Mesendoderm (in vitro differentiated cells): ENCODE results near the gene SLC4A5.
A peak's percentile ranks its signal among the peaks of the same experiment; 100 is the strongest.

Experiments
- DNase-seq: peaks from one replicate; pipeline ENCODE4 v3.0.0; 2013
- H2AK5ac ChIP-seq: 2 replicates; pipeline ENCODE4 v1.6.1; 2013; ENCODE audit warnings: low read length, inconsistent platforms
- H2BK120ac ChIP-seq: 2 replicates; pipeline ENCODE4 v1.6.1; 2013; ENCODE audit warnings: low read depth, mild to moderate bottlenecking, low read length, moderate library complexity, mixed read lengths
- H2BK15ac ChIP-seq: replicated peaks from 2 replicates; pipeline ENCODE4 v1.6.1; 2013; ENCODE audit warnings: low read depth, mild to moderate bottlenecking, moderate library complexity
- H2BK5ac ChIP-seq: 2 replicates; pipeline ENCODE4 v1.6.1; 2013; ENCODE audit warnings: low read length, inconsistent platforms
- H3K18ac ChIP-seq: 2 replicates; pipeline ENCODE4 v1.6.1; 2013; ENCODE audit warnings: mild to moderate bottlenecking, low read length, mixed read lengths
- H3K23ac ChIP-seq: one replicate; pipeline ENCODE4 v1.6.1; 2013; ENCODE audit warnings: low read length
- H3K27ac ChIP-seq: 2 replicates; pipeline ENCODE4 v1.5.1; 2013; ENCODE audit warnings: low read depth, mild to moderate bottlenecking, inconsistent platforms, low read length, moderate library complexity
- H3K27me3 ChIP-seq: 2 replicates; pipeline ENCODE4 v1.6.1; 2013; ENCODE audit warnings: low read length, control low read depth, mild to moderate bottlenecking, inconsistent platforms; ENCODE audit not compliant: insufficient read depth, poor library complexity
- H3K36me3 ChIP-seq: 2 replicates; pipeline ENCODE4 v1.6.1; 2013; ENCODE audit warnings: low read length, inconsistent platforms; ENCODE audit not compliant: control insufficient read depth, insufficient read depth
- H3K4ac ChIP-seq: one replicate; pipeline ENCODE4 v1.6.1; 2013; ENCODE audit warnings: low read depth, mild to moderate bottlenecking, low read length, moderate library complexity
- H3K4me1 ChIP-seq: 2 replicates; pipeline ENCODE4 v1.6.1; 2013; ENCODE audit warnings: low read depth, low read length, inconsistent platforms; ENCODE audit not compliant: control insufficient read depth
- H3K4me2 ChIP-seq: 2 replicates; pipeline ENCODE4 v1.6.1; 2013; ENCODE audit warnings: low read length
- H3K4me3 ChIP-seq: 2 replicates; pipeline ENCODE4 v1.5.1; 2013; ENCODE audit warnings: mild to moderate bottlenecking, low read length
- H3K56ac ChIP-seq: one replicate; pipeline ENCODE4 v1.6.1; 2013; ENCODE audit warnings: low read length
- H3K79me1 ChIP-seq: 2 replicates; pipeline ENCODE4 v1.6.1; 2013; ENCODE audit warnings: low read length, inconsistent platforms
- H3K79me2 ChIP-seq: 2 replicates; pipeline ENCODE4 v1.6.1; 2013; ENCODE audit warnings: mild to moderate bottlenecking, low read length; ENCODE audit not compliant: control insufficient read depth, insufficient read depth
- H3K9ac ChIP-seq: 2 replicates; pipeline ENCODE4 v1.6.1; 2013; ENCODE audit warnings: low read length, inconsistent platforms
- H4K5ac ChIP-seq: one replicate; pipeline ENCODE4 v1.6.1; 2013; ENCODE audit warnings: low read length
- H4K8ac ChIP-seq: one replicate; pipeline ENCODE4 v1.6.1; 2013; ENCODE audit warnings: low read depth, mild to moderate bottlenecking, control low read depth, low read length, moderate library complexity
- WGBS: extraction: QIAGEN DNeasy Blood & Tissue Kit; methylation state at CpG from one replicate; pipeline ENCODE4 v1.1.7; 2013; ENCODE audit warnings: low lambda C conversion rate, missing lambda C conversion rate; ENCODE audit not compliant: insufficient coverage; ENCODE audit errors: extremely low coverage; 5-methylcytosine and 5-hydroxymethylcytosine counted together

SLC4A5 gene

DNA sequence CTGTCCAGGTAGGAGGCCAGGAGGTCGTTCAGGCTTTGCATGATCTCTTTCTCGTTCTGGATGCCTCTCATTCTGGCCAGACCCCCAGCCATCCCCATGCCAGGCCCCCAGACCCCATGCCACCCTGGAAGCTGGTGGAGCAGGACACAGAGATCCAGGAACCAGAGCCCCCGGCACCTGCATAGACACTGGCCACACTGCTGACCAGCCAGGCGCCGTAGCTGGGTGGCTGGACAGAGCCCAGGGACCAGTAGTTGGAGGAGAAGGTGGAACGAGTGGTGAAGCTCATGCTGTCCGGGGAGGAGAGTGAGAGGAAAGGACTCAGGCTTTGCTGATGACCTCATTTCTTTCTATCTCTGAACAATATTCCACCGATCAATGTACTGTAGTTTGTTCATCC is 35.5 kb downstream of the SLC4A5 start:
- Histone ChIP-seq H3K79me1 (no peaks in the 10 kb centered on the region), H3K56ac (no peak overlapping the region), H3K4me1 (no peaks in the 10 kb centered on the region), H3K18ac (no peak overlapping the region), H3K36me3 (no peaks in the 10 kb centered on the region), H3K23ac (no peak overlapping the region), H3K79me2 (no peaks in the 10 kb centered on the region), H3K4me3 (no peak overlapping the region), H3K27ac (no peak overlapping the region), H3K4ac (no peak overlapping the region), H4K8ac (no peak overlapping the region), H2BK120ac (no peak overlapping the region), H3K4me2 (no peak overlapping the region), H4K5ac (no peak overlapping the region), H2BK15ac (no peak overlapping the region), H2AK5ac (no peak overlapping the region), H2BK5ac (no peak overlapping the region), H3K9ac (no peak overlapping the region), H3K27me3 (no peaks in the 10 kb centered on the region)
- DNase-seq, result no peak
- no CpG with 5 or more reads among the region's 8 CpGs for whole genome bisulfite sequencing

DNA sequence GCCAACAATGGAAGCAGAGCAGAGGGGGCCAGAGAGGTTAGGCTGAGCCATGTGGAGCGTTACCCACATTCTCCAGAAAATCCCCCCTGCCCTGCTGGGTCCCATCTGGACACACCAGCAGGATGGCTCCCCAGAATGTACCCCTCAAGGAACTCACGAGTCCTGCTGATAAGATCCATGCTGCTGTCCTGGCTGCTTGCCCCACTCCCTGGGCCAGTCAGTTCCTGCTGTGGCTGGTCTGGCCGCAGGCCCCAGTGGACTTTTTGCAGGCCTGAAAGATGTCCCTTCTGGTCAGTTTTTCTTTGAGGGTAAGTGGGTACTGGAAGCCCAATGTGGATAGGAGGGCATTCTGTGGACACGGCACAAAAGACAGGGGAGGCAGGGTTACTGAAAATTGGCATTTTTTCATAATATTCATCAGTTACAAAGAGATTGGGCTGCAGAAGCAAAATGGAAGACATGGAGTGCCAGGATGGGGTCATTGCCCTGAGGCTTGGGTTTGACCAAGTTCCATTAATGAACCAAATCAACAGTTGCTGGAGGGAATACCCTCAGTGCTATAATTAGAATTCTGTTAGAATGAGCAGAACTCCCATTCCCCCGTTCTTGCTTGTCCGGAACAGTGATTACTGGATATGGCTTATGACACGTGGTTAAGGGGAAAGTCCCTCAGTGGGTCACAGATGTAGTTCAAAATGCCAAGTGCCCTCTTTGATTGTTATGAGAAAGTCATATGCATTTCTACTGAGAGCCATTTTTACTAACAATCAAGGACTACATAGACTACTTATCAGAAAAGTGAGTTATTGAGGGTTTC is 38.7 kb downstream of the SLC4A5 start:
- no CpG with 5 or more reads among the region's 7 CpGs for WGBS
- Histone ChIP-seq H2AK5ac (no peak overlapping the region), H3K27me3 (no peaks in the 10 kb centered on the region), H3K18ac (no peak overlapping the region), H3K23ac (no peak overlapping the region), H3K36me3 (no peaks in the 10 kb centered on the region), H3K4me1 (no peaks in the 10 kb centered on the region), H2BK120ac (no peak overlapping the region), H4K8ac (no peak overlapping the region), H2BK5ac (no peak overlapping the region), H4K5ac (no peak overlapping the region), H2BK15ac (no peak overlapping the region), H3K79me1 (no peaks in the 10 kb centered on the region), H3K27ac (no peak overlapping the region), H3K4me2 (no peak overlapping the region), H3K4ac (no peak overlapping the region), H3K56ac (no peak overlapping the region), H3K4me3 (no peak overlapping the region), H3K9ac (no peak overlapping the region), H3K79me2 (no peaks in the 10 kb centered on the region)
- DNase-seq, result no peak

DNA sequence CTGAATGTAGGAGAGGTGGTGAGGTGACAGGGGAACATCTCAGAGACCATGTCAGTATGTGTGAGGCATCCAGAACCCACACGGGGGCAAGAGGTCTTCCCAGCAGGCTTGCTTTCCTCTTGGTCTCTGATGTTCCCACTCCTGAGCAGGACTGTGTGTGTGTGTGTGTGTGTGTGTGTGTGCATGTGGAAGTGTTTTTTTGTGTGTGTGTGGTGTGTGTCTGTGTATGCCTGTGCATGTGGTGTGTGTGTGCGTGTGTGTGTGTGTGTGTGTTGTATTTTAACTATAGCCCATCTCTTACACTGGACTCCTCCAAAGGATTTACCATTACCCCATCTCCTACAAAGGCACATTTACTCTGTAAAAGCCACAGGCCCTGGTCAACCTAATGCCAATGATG is 40.4 kb downstream of the SLC4A5 start:
- Histone ChIP-seq H3K4me3 (no peak overlapping the region), H3K56ac (no peak overlapping the region)

DNA sequence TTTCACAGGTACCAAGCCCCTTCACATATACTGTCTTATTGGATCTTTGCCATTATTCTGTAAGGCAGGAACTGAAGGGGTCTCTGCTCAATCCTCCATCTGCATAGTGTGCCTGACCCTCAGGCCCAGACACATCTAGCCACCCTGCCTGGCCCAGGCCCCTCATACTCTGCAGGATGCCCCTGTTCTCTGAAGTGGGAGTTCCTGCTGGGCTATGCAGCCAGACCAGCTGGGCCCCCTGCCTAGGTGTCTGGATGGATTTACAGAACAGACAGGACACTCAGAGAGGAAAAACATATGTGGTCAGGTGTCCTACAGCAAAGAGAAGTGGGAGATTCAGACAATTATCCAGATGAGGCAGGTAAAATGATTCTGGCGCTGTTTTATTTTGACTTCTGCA is 42.0 kb downstream of the SLC4A5 start:
- peak; percentile 11 for DNase-seq
- whole genome bisulfite sequencing, result no CpG with 5 or more reads among the region's 1 CpG
- no peak overlapping the region for H3K4me3 ChIP-seq
- H3K4me2 ChIP-seq, result no peak overlapping the region
- H2AK5ac ChIP-seq, result no peak overlapping the region
- no peak overlapping the region for H3K4ac ChIP-seq
- no peak overlapping the region for H2BK15ac ChIP-seq
- no peak overlapping the region for H3K23ac ChIP-seq
- no peak overlapping the region for H4K5ac ChIP-seq
- H3K36me3 ChIP-seq, result no peaks in the 10 kb centered on the region
- H3K27ac ChIP-seq, result no peak overlapping the region
- no peak overlapping the region for H3K56ac ChIP-seq
- no peak overlapping the region for H2BK5ac ChIP-seq
- H3K9ac ChIP-seq, result no peak overlapping the region
- H3K79me2 ChIP-seq, result no peaks in the 10 kb centered on the region
- H3K4me1 ChIP-seq, result no peaks in the 10 kb centered on the region
- no peaks in the 10 kb centered on the region for H3K27me3 ChIP-seq
- no peak overlapping the region for H2BK120ac ChIP-seq
- H3K18ac ChIP-seq, result no peak overlapping the region
- H4K8ac ChIP-seq, result no peak overlapping the region
- no peaks in the 10 kb centered on the region for H3K79me1 ChIP-seq

More for the DNA sequence above, 40.4 kb downstream of the SLC4A5 start:
- H3K79me2 ChIP-seq, result no peaks in the 10 kb centered on the region
- H3K18ac ChIP-seq, result no peak overlapping the region
- no peak overlapping the region for H3K4ac ChIP-seq
- H3K9ac ChIP-seq, result no peak overlapping the region
- no peak overlapping the region for H2AK5ac ChIP-seq
- no peak overlapping the region for H4K8ac ChIP-seq
- no peaks in the 10 kb centered on the region for H3K4me1 ChIP-seq
- no CpG with 5 or more reads among the region's 2 CpGs for WGBS
- DNase-seq, result no peak
- no peak overlapping the region for H2BK15ac ChIP-seq
- no peak overlapping the region for H2BK120ac ChIP-seq
- no peak overlapping the region for H2BK5ac ChIP-seq
- H3K36me3 ChIP-seq, result no peaks in the 10 kb centered on the region
- no peak overlapping the region for H3K4me2 ChIP-seq
- H3K79me1 ChIP-seq, result no peaks in the 10 kb centered on the region
- no peak overlapping the region for H4K5ac ChIP-seq
- H3K27ac ChIP-seq, result no peak overlapping the region
- H3K27me3 ChIP-seq, result no peaks in the 10 kb centered on the region
- H3K23ac ChIP-seq, result no peak overlapping the region

DNA sequence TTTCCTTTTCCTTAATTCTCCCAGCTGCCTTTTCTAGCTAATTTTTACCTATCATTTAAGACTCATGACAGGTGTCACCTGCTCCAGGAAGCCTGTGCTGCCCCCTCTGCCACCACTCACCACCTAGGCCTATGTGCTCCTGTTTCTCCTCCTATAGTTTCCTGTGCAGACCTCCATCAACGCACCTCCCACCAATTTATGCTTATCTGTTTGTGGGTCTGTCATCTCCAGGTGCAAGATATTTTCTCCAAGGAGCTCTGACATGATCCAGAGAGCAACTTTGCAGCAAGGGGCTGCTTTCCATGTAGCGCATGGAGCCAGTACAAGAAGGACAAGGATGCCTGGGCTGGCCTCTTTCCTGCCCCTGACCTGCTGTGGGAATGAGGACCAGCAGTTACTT is 42.7 kb downstream of the SLC4A5 start:
- H4K5ac ChIP-seq, result no peak overlapping the region
- no peak overlapping the region for H3K18ac ChIP-seq
- H3K4me1 ChIP-seq, result no peaks in the 10 kb centered on the region
- H3K79me1 ChIP-seq, result no peaks in the 10 kb centered on the region
- no peak overlapping the region for H2BK5ac ChIP-seq
- WGBS, result no CpG with 5 or more reads among the region's 2 CpGs
- H3K27me3 ChIP-seq, result no peaks in the 10 kb centered on the region
- H2AK5ac ChIP-seq, result no peak overlapping the region
- no peaks in the 10 kb centered on the region for H3K79me2 ChIP-seq
- no peak overlapping the region for H3K9ac ChIP-seq
- no peak for DNase-seq
- no peak overlapping the region for H3K4ac ChIP-seq
- no peak overlapping the region for H3K4me3 ChIP-seq
- no peak overlapping the region for H3K23ac ChIP-seq
- H2BK120ac ChIP-seq, result no peak overlapping the region
- H3K36me3 ChIP-seq, result no peaks in the 10 kb centered on the region
- no peak overlapping the region for H3K56ac ChIP-seq
- no peak overlapping the region for H2BK15ac ChIP-seq
- H4K8ac ChIP-seq, result no peak overlapping the region
- H3K27ac ChIP-seq, result no peak overlapping the region
- no peak overlapping the region for H3K4me2 ChIP-seq

DNA sequence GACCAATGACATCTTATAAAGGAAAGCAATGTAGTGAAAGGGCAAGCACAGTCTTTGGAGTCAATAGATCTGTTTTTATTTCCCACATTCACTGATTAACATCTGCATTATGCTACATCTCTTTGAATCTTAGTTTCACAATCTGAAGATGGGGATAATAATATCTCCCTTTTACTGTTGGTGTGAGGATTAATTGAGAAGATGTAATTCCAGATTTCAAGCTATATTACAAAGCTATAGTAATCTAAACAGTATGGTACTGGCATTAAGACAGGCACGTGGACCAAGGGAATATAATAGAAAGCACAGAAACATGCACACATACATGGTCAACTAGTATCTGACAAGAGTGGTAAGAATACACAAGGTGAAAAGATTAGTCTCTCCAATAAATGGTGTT is 45.3 kb downstream of the SLC4A5 start:
- no peaks in the 10 kb centered on the region for H3K4me1 ChIP-seq
- no CpG with 5 or more reads among the region's 1 CpG for WGBS
- H4K5ac ChIP-seq, result no peak overlapping the region
- DNase-seq, result no peak
- no peak overlapping the region for H3K4me3 ChIP-seq
- H3K4ac ChIP-seq, result no peak overlapping the region
- no peaks in the 10 kb centered on the region for H3K79me1 ChIP-seq
- no peak overlapping the region for H2BK5ac ChIP-seq
- H2BK120ac ChIP-seq, result no peak overlapping the region
- H3K27ac ChIP-seq, result no peak overlapping the region
- H2AK5ac ChIP-seq, result no peak overlapping the region
- no peak overlapping the region for H3K23ac ChIP-seq
- no peak overlapping the region for H3K4me2 ChIP-seq
- no peak overlapping the region for H3K9ac ChIP-seq
- H3K36me3 ChIP-seq, result no peaks in the 10 kb centered on the region
- no peak overlapping the region for H4K8ac ChIP-seq
- H3K79me2 ChIP-seq, result no peaks in the 10 kb centered on the region
- H3K27me3 ChIP-seq, result no peaks in the 10 kb centered on the region
- H3K18ac ChIP-seq, result no peak overlapping the region
- H3K56ac ChIP-seq, result no peak overlapping the region
- H2BK15ac ChIP-seq, result no peak overlapping the region
